ENCODE results near the gene NAXD.
"Not testable (repeated sequence)": the region's sequence is repeated elsewhere in the genome, so short reads cannot be mapped to it uniquely, and the experiment has no call there.

NAXD gene

GRCh38 chr13:110645750-110646149 lies 30.4 kb downstream of the NAXD start:
- DNase-seq = no peak

GRCh38 chr13:110646442-110647364 lies 31.4 kb downstream of the NAXD start:
- DNase-seq = no peak

GRCh38 chr13:110647365-110647737 lies 32.0 kb downstream of the NAXD start:
- DNase-seq = no peak

GRCh38 chr13:110648146-110648819 lies 32.9 kb downstream of the NAXD start:
- DNase-seq = no peak

- no peak for DNase-seq
Observed at GRCh38 chr13:110648848-110649421, 33.6 kb downstream of the NAXD start.

GRCh38 chr13:110649551-110649950 lies 34.2 kb downstream of the NAXD start:
- DNase-seq = no peak

- DNase-seq = no peak
Observed at GRCh38 chr13:110650436-110650835, 35.1 kb downstream of the NAXD start.

GRCh38 chr13:110651271-110651670 lies 35.9 kb downstream of the NAXD start:
- no peak for DNase-seq

- DNase-seq = no peak
Observed at GRCh38 chr13:110651726-110652230, 36.4 kb downstream of the NAXD start.

GRCh38 chr13:110652231-110652730 lies 36.9 kb downstream of the NAXD start:
- DNase-seq = no peak

- DNase-seq = no peak
Observed at GRCh38 chr13:110652764-110653163, 37.4 kb downstream of the NAXD start.

GRCh38 chr13:110653271-110653670 lies 37.9 kb downstream of the NAXD start:
- no peak for DNase-seq

- DNase-seq = no peak
Observed at GRCh38 chr13:110653851-110654250, 38.5 kb downstream of the NAXD start.

- DNase-seq = no peak
Observed at GRCh38 chr13:110657196-110657595, 41.9 kb downstream of the NAXD start.

GRCh38 chr13:110658218-110658911 lies 43.0 kb downstream of the NAXD start:
- DNase-seq = not testable (repeated sequence)

- no peak for DNase-seq
Observed at GRCh38 chr13:110661256-110661655, 45.9 kb downstream of the NAXD start.

- no peak for DNase-seq
Observed at GRCh38 chr13:110662091-110662490, 46.7 kb downstream of the NAXD start.

- no peak for DNase-seq
Observed at GRCh38 chr13:110662777-110663443, 47.6 kb downstream of the NAXD start.

- DNase-seq = no peak
Observed at GRCh38 chr13:110663491-110663890, 48.1 kb downstream of the NAXD start.

GRCh38 chr13:110664041-110664440 lies 48.7 kb downstream of the NAXD start:
- no peak for DNase-seq

GRCh38 chr13:110664673-110665072 lies 49.3 kb downstream of the NAXD start:
- DNase-seq = no peak

All from cerebellar nuclear complex (tissue), 1 donor.